Activated CD4-positive, alpha-beta memory T cell treated with anti-CD3 and anti-CD28 coated beads, Interleukin-2, amount 10 ng/mL, durations not matched to agents 7 days and 5 days (primary cell): ENCODE data around the gene ABCG8. TPM values are rescaled to one million over a fixed set of nuclear protein-coding genes. Genes with fewer than 3 reads are reported as not detected.
A peak's percentile ranks its signal among the peaks of the same experiment; 100 is the strongest.

Source experiments
- CTCF ChIA-PET: fragments of 350-600 bp; sonication (Branson Sonifier 250); formaldehyde crosslinking; loops from one replicate; lab custom pipeline; 2021; ENCODE audit warnings: antibody characterized with exemption, inconsistent platforms; lab: Charles Lee
- POLR2A ChIA-PET: fragments of 350-600 bp; sonication (Branson Sonifier 250); formaldehyde crosslinking; loops from one replicate; lab custom pipeline; 2021; ENCODE audit warnings: antibody characterized with exemption; lab: Charles Lee
- DNase-seq: peaks from one replicate; pipeline ENCODE4 v3.0.0-alpha.2; 2020
- H3K27ac Mint-ChIP-seq: one replicate; pipeline ENCODE4 v1.8.0; 2021; ENCODE audit warnings: mild to moderate bottlenecking, mixed read lengths
- H3K27me3 Mint-ChIP-seq: one replicate; pipeline ENCODE4 v1.8.0; 2021; ENCODE audit warnings: mixed read lengths
- H3K36me3 Mint-ChIP-seq: one replicate; pipeline ENCODE4 v1.8.0; 2021; ENCODE audit warnings: low read depth, mixed read lengths
- H3K4me1 Mint-ChIP-seq: one replicate; pipeline ENCODE4 v1.8.0; 2021; ENCODE audit warnings: mixed read lengths
- H3K4me3 Mint-ChIP-seq: one replicate; pipeline ENCODE4 v1.8.0; 2021; ENCODE audit warnings: mild to moderate bottlenecking, mixed read lengths
- H3K9me3 Mint-ChIP-seq: one replicate; pipeline ENCODE4 v1.8.0; 2021; ENCODE audit warnings: mixed read lengths
- total RNA-seq, 2 experiments: library from RNA; stranded (reverse); gene quantifications; one replicate each; pipeline ENCODE4 v1.2.3, GENCODE V29; 2021

ABCG8 gene
- total RNA-seq, 2 experiments from 2014 or later, result not detected

DNA sequence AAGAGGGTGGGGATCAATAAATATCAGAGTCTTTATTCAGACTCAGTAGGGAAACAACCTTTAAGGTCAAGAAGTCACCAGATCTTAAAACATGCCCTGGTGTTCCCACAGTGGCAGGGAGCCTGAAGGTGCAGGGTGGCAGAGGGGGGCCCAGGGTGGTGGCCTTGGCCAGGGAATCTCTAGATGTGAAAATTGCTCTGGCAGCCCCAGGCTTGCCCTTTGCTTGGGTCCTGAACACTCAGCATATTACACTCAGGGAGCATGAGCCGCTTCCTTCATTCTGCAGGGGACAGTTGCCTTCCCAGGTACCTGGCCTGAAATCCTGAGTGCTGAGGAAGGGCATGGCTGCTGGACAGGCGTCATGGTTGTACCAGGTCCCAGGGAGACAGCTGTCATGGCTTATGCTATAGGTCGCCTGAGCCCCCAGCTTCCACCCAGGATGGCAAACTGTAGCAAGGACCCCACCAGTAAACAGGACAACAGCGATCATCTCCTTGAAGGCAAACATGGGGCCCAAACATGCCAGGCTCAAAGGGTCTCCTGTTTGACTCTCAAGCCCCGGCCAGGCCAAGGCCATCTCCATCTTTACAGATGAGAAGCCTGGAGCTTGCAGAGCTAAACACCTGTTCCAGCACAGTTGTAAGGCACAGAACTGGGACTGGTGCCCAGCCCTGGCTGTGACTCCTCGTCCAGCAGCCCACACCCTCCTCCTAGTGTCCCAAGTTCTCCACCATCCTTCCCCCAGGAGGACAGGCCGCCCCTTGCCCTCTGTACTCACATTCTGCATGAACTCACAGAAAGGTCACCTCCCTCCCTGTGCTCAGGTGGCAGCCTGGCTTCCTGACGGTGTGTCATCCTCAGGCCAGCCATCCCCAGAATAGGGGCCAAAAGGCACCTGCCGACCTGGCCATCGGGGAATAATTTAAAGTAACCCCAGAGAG lies 14.6 kb downstream of the ABCG8 start:
- H3K27ac Mint-ChIP-seq, result no peak overlapping the region
- no peak overlapping the region for H3K4me3 Mint-ChIP-seq
- H3K27me3 Mint-ChIP-seq, result peaks cover 24% of the 10 kb centered on the region
- no peaks in the 10 kb centered on the region for H3K4me1 Mint-ChIP-seq
- no peak for DNase-seq
- no peaks in the 10 kb centered on the region for H3K36me3 Mint-ChIP-seq
- ChIA-PET POLR2A (no interaction called here), CTCF (no interaction called here)
- H3K9me3 Mint-ChIP-seq, result no peaks in the 10 kb centered on the region

DNA sequence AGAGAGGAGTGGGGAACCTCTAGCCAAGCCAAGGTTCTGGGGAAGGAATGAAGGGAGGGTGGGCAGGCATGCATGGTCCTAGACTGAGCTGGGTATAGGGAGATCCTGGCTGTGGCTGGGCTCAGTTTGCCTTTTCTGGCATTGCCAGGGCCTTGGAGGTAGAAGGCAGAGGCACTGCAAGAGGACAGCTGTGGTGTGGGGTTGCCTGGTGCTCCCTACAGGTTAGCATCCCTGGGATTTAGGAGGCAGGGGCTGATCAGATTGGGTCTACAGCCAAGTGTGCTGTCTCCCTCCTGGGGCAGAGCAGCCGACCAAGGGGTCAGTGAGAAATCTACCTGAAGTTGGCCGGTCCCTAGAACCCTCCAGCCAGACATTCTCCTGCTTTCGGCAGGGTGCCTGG lies 15.9 kb downstream of the ABCG8 start:
- Mint-ChIP-seq H3K4me1 (no peaks in the 10 kb centered on the region), H3K36me3 (no peaks in the 10 kb centered on the region), H3K27ac (no peak overlapping the region), H3K27me3 (peaks cover 22% of the 10 kb centered on the region), H3K4me3 (no peak overlapping the region), H3K9me3 (no peaks in the 10 kb centered on the region)
- CTCF ChIA-PET, result no interaction called here
- POLR2A ChIA-PET, result no interaction called here
- DNase-seq, result no peak

DNA sequence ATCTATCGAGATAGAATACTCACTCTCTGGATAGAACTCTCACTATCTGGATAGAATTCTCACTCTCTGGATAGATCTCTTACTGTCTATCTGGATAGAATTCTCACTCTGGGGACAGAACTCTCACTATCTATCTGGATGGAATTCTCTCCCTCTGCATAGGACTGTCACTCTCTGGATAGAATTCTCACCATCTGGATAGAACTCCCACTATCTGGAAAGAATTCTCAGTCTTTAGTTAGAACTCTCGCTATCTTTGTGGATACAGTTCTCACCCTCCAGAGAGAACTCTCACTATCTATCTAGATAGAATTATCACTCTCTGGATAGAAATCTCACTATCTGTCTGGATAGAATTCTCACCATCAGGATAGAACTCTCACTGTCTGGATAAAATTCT lies 16.5 kb downstream of the ABCG8 start:
- peaks cover 25% of the 10 kb centered on the region for H3K27me3 Mint-ChIP-seq
- CTCF ChIA-PET, result no interaction called here
- H3K4me3 Mint-ChIP-seq, result no peak overlapping the region

DNA sequence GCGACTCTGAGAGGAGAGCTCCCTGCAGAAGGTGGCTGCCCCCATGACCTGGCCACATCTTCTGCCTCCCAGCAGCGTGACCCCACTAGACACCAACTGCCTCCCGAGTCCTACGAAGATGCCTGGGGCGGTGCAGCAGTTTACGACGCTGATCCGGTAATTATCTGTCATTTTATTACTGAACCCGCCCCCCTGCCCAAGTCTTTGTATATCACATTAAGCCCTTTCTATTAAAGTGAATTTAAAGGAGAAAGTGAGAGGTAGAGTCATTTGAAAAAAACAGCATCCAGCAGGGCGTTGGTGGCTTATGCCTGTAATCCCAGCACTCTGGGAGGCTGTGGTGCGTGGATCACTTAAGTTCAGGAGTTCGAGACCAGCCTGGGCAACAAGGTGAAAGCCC lies 33.4 kb downstream of the ABCG8 start:
- no peak for DNase-seq
- Mint-ChIP-seq H3K27ac (no peak overlapping the region), H3K36me3 (no peaks in the 10 kb centered on the region), H3K9me3 (no peaks in the 10 kb centered on the region), H3K4me3 (no peak overlapping the region), H3K27me3 (peaks cover 23% of the 10 kb centered on the region), H3K4me1 (no peaks in the 10 kb centered on the region)
- CTCF ChIA-PET, result no interaction called here
- POLR2A ChIA-PET, result no interaction called here

More for the DNA sequence above, 16.5 kb downstream of the ABCG8 start:
- DNase-seq, result no peak
- Mint-ChIP-seq H3K9me3 (no peaks in the 10 kb centered on the region), H3K27ac (no peak overlapping the region), H3K36me3 (no peaks in the 10 kb centered on the region), H3K4me1 (no peaks in the 10 kb centered on the region)
- POLR2A ChIA-PET, result no interaction called here

DNA sequence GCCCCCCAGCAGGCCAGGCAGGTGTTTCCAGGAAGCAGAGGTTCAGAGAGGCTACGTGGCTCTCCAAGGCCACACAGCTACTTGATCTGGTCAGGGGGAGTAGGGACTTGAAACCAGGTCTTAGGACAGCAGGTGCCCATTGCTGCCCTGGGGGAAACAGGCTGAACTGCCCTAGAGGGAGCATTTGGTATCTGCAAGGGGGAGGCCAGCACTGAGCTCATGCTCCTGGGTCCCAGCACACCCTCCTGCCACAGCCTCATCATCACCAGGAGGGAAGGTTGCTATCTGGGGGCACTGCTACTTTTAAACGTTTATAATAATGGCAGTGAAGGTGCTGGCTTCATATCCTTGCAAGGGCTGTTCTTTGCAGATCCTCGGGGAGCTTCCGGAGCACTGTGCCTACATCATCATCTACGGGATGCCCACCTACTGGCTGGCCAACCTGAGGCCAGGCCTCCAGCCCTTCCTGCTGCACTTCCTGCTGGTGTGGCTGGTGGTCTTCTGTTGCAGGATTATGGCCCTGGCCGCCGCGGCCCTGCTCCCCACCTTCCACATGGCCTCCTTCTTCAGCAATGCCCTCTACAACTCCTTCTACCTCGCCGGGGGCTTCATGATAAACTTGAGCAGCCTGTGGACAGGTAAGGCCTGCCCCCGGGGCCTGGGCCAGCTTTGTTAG lies 36.1 kb downstream of the ABCG8 start:
- DNase-seq, result no peak
- ChIA-PET POLR2A (no interaction called here), CTCF (interaction anchor here (0.6 to 1.7 kb wide), 2 partner anchors 29 to 164 kb away, joined by 3 read pairs; no protein-coding TSS in a partner anchor)
- H3K4me1 Mint-ChIP-seq, result peaks cover 2% of the 10 kb centered on the region
- H3K27ac Mint-ChIP-seq, result no peak overlapping the region
- no peaks in the 10 kb centered on the region for H3K36me3 Mint-ChIP-seq
- no peak overlapping the region for H3K4me3 Mint-ChIP-seq
- no peaks in the 10 kb centered on the region for H3K9me3 Mint-ChIP-seq
- H3K27me3 Mint-ChIP-seq, result peaks cover 12% of the 10 kb centered on the region

DNA sequence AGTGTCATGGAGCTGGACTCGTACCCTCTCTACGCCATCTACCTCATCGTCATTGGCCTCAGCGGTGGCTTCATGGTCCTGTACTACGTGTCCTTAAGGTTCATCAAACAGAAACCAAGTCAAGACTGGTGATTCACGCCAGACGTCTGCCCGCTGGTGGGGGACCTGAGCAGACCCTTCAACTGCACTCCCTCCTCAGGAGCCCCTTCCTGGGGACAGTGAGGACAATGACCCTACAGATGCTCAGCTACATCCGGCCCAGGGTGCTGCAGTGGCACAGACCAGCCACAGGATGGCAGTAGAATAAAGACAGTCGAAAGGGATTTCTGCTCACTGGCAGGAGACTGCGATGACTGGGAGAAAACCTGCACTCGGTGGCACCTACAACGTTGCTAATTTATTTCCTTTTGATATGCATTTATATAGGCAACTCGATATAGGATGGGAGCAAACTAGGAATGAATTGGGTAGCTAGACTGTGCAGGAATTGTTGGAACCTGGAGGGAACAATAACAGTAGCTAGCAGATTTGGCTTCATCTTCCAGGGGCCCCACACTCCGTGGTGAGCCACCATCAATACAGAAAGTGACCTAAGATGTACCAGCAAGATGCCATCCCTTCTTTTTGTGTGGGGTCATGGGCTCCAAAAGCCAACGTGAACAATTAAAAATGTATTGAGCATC lies 39.2 kb downstream of the ABCG8 start:
- Mint-ChIP-seq H3K36me3 (no peaks in the 10 kb centered on the region), H3K27ac (no peak overlapping the region), H3K4me1 (peaks cover 2% of the 10 kb centered on the region), H3K27me3 (no peaks in the 10 kb centered on the region), H3K4me3 (no peak overlapping the region), H3K9me3 (no peaks in the 10 kb centered on the region)
- ChIA-PET POLR2A (interaction anchor here (0.7 kb wide), 1 partner anchor 49 kb away, joined by 4 read pairs; no protein-coding TSS in a partner anchor), CTCF (interaction anchor here (0.6 to 1.9 kb wide), 18 partner anchors 8 to 471 kb away, joined by 3 to 12 read pairs (median 4); no protein-coding TSS in a partner anchor)
- DNase-seq, result peak; percentile 74

DNA sequence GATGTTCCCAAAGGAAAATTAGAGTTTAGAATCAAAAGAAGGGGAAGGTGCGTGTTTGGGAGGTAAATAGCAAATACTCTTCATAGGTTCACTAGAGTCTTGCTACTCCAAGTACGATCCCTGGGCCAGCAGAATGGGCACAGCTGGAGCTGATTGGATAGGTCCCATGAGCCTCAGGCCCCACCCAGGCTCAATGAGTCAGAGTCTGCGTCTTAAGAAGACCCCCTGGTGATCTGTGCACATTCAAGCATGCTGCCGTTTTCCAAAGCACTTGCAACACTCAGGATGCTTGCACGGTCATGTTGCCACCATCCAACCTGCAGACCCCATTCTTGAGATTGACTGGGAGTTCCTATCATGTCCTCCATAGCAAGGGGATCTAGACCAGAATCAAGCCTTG lies 40.5 kb downstream of the ABCG8 start:
- Mint-ChIP-seq H3K36me3 (no peaks in the 10 kb centered on the region), H3K4me3 (no peak overlapping the region), H3K27me3 (no peaks in the 10 kb centered on the region), H3K4me1 (peaks cover 2% of the 10 kb centered on the region), H3K27ac (no peak overlapping the region), H3K9me3 (no peaks in the 10 kb centered on the region)
- CTCF ChIA-PET, result interaction anchor here (1.0 to 1.9 kb wide), 2 partner anchors 14 to 167 kb away, joined by 6 to 12 read pairs; no protein-coding TSS in a partner anchor
- POLR2A ChIA-PET, result no interaction called here
- no peak for DNase-seq

DNA sequence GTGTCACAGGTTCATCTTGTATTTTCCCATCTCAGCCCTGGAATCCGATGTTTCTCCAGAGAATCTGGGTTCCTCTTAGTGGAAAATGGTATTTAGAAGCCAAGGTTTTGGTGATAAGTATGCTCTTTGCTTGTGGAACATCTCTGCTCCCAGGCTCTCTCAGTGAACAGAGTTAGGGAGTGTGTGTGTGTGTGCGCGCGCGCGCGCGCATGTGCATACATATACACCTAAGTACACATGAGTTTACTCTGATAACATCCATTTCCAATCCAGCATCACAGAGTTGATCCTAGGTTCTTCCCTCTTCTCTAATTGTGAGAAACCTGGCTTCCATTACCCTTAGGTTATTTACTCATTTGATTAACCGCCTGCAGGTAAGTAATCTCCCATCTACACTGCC lies 41.7 kb downstream of the ABCG8 start:
- ChIA-PET POLR2A (no interaction called here), CTCF (interaction anchor here (1.0 kb wide), 1 partner anchor 166 kb away, joined by 6 read pairs; no protein-coding TSS in a partner anchor)
- peaks cover 2% of the 10 kb centered on the region for H3K4me1 Mint-ChIP-seq
- no peak for DNase-seq
- no peaks in the 10 kb centered on the region for H3K36me3 Mint-ChIP-seq
- H3K27me3 Mint-ChIP-seq, result no peaks in the 10 kb centered on the region
- no peak overlapping the region for H3K27ac Mint-ChIP-seq
- no peaks in the 10 kb centered on the region for H3K9me3 Mint-ChIP-seq
- no peak overlapping the region for H3K4me3 Mint-ChIP-seq

DNA sequence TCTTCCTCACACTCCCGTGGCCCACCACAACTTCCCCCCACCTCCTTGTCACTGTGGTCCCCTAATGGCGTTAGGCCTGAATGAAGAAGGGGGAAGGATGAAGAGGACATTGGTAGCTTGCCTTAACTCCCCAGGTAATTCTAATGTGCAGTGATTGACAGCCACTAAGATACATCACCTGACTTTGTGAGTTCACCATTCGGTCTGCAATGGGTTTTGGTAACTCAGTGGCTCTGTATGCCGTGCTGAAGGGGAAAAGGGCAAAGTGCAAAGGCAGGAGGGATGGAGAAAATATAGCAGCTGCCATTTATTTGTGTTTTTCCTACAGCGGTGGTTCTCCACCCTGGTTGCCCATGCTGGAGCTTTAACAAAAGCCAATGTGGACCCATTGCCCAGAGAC lies 42.2 kb downstream of the ABCG8 start:
- DNase-seq, result no peak
- CTCF ChIA-PET, result no interaction called here
- H3K4me1 Mint-ChIP-seq, result peaks cover 2% of the 10 kb centered on the region
- no peak overlapping the region for H3K27ac Mint-ChIP-seq
- no peak overlapping the region for H3K4me3 Mint-ChIP-seq
- POLR2A ChIA-PET, result no interaction called here
- no peaks in the 10 kb centered on the region for H3K36me3 Mint-ChIP-seq
- H3K9me3 Mint-ChIP-seq, result no peaks in the 10 kb centered on the region
- H3K27me3 Mint-ChIP-seq, result no peaks in the 10 kb centered on the region

DNA sequence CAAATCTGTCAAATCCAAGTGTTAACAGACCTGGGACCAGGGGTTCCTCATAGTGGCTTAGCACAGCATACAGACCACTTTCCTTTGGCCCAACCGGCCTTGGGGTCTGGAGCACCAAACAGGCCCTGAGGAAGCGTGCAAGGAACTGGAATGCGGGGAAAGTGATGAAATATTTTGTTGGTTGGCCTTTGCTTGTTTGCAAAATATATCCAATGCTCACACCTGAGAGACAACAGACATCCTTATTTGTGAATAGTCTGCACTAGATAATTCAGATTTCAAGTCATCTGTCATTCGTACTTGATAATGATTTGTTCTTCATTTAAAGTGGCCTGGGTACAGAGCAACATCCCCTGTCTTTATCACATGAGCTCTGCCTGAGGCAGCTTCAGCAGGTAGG lies 43.5 kb downstream of the ABCG8 start:
- H3K9me3 Mint-ChIP-seq, result no peaks in the 10 kb centered on the region
- H3K4me1 Mint-ChIP-seq, result peaks cover 2% of the 10 kb centered on the region
- POLR2A ChIA-PET, result no interaction called here
- CTCF ChIA-PET, result no interaction called here
- peaks cover 8% of the 10 kb centered on the region for H3K36me3 Mint-ChIP-seq
- H3K27ac Mint-ChIP-seq, result no peak overlapping the region
- no peak for DNase-seq
- no peak overlapping the region for H3K4me3 Mint-ChIP-seq
- H3K27me3 Mint-ChIP-seq, result no peaks in the 10 kb centered on the region

DNA sequence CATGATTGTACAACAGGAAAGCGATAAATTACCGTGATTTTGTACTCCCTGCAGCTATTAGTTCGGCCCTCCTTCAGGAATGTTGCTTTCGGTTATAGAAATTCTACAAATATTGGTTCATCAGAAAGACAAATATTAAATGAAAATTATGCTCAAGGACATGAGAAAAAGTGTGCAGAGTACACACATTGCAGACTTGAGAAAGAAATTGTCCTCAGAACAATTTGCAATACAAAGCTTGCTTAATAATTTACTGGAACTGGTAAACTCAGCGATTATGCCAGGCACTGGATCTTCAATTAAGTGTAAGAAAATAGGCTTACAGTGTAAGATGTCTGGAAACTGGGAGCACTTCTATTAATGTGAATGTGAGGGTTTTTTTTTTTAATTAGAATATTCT lies 45.9 kb downstream of the ABCG8 start:
- Mint-ChIP-seq H3K4me3 (no peak overlapping the region), H3K36me3 (peaks cover 26% of the 10 kb centered on the region), H3K27me3 (no peaks in the 10 kb centered on the region), H3K4me1 (no peaks in the 10 kb centered on the region), H3K27ac (no peak overlapping the region), H3K9me3 (no peaks in the 10 kb centered on the region)
- POLR2A ChIA-PET, result no interaction called here
- CTCF ChIA-PET, result interaction anchor here (1.3 kb wide), 1 partner anchor 75 kb away, joined by 3 read pairs; no protein-coding TSS in a partner anchor
- DNase-seq, result no peak

DNA sequence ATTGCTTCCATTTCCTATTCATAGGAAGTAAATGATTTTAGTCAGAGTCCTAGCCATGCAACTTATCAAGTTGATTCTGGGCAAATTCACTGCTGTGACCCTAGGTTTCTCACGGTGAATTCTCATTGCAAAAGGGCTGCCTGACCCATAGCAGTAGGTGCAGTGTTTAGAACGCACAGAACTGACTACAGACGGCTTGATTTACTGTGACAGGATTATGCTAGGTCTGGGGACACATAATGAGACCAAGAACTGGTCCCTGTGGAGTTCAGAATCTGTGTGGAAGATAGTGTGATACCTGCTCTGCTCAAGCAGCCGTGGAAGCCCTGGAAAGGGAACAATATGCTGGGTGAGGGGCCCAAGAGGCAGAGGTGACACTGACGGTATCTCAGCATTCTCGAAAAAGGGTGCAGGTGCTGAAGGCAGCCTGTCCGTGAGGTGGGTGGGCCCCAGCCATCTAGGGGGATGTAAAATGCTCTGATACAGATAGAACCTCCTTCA lies 46.4 kb downstream of the ABCG8 start:
- no peak for DNase-seq
- no peaks in the 10 kb centered on the region for H3K4me1 Mint-ChIP-seq
- ChIA-PET POLR2A (no interaction called here), CTCF (interaction anchor here (0.7 to 1.3 kb wide), 2 partner anchors 13 to 74 kb away, joined by 3 read pairs; no protein-coding TSS in a partner anchor)
- H3K36me3 Mint-ChIP-seq, result peaks cover 30% of the 10 kb centered on the region
- no peaks in the 10 kb centered on the region for H3K27me3 Mint-ChIP-seq
- H3K4me3 Mint-ChIP-seq, result no peak overlapping the region
- H3K27ac Mint-ChIP-seq, result no peak overlapping the region
- H3K9me3 Mint-ChIP-seq, result no peaks in the 10 kb centered on the region
